IPS-18a (cell line): Measurements from ENCODE around the gene GLRX.
"Not testable (repeated sequence)": the region's sequence is repeated elsewhere in the genome, so short reads cannot be mapped to it uniquely, and the experiment has no call there.

Experiments used
- H3K27ac ChIP-seq: one replicate; pipeline ENCODE4 v1.5.1; 2013; ENCODE audit warnings: low read length
- H3K27me3 ChIP-seq: one replicate; pipeline ENCODE4 v1.6.1; 2013; ENCODE audit warnings: mild to moderate bottlenecking, low read length; ENCODE audit not compliant: control insufficient read depth, insufficient read depth
- H3K36me3 ChIP-seq: one replicate; pipeline ENCODE4 v1.6.1; 2013; ENCODE audit warnings: low read depth, low read length; ENCODE audit not compliant: control insufficient read depth
- H3K4me1 ChIP-seq: one replicate; pipeline ENCODE4 v1.6.1; 2013; ENCODE audit warnings: low read depth, low read length; ENCODE audit not compliant: control insufficient read depth
- H3K4me3 ChIP-seq: one replicate; pipeline ENCODE4 v1.5.1; 2013; ENCODE audit warnings: low read length
- H3K9ac ChIP-seq: one replicate; pipeline ENCODE4 v1.6.1; 2013; ENCODE audit warnings: mild to moderate bottlenecking, low read length, moderate library complexity
- H3K9me3 ChIP-seq: one replicate; pipeline ENCODE4 v1.6.1; 2013; ENCODE audit warnings: low read depth, low read length; ENCODE audit not compliant: control insufficient read depth

The GLRX gene

GRCh38 chr5:95823218-95823737 lies 752 bp upstream of the GLRX start:
- H3K9me3 ChIP-seq: no peaks in the 10 kb centered on the region
- H3K9ac ChIP-seq: no peak overlapping the region
- no peaks in the 10 kb centered on the region for H3K27me3 ChIP-seq
- H3K27ac ChIP-seq: no peak overlapping the region
- peak overlapping the region; percentile 86 for H3K4me3 ChIP-seq
- H3K36me3 ChIP-seq: no peaks in the 10 kb centered on the region
- peaks cover 27% of the 10 kb centered on the region for H3K4me1 ChIP-seq

GRCh38 chr5:95822043-95822541 lies 434 bp downstream of the GLRX start:
- H3K27me3 ChIP-seq: no peaks in the 10 kb centered on the region
- no peaks in the 10 kb centered on the region for H3K36me3 ChIP-seq
- peaks cover 33% of the 10 kb centered on the region for H3K4me1 ChIP-seq
- H3K9ac ChIP-seq: peak overlapping the region; percentile 64
- no peaks in the 10 kb centered on the region for H3K9me3 ChIP-seq
- H3K4me3 ChIP-seq: peak overlapping the region; percentile 86
- H3K27ac ChIP-seq: no peak overlapping the region

GRCh38 chr5:95821110-95822021 lies 1.2 kb downstream of the GLRX start:
- Histone ChIP-seq H3K9ac (peak overlapping the region; percentile 64), H3K36me3 (no peaks in the 10 kb centered on the region), H3K9me3 (no peaks in the 10 kb centered on the region), H3K27me3 (no peaks in the 10 kb centered on the region), H3K4me1 (peaks cover 33% of the 10 kb centered on the region), H3K4me3 (peak overlapping the region; percentile 86), H3K27ac (no peak overlapping the region)

- H3K4me3 ChIP-seq: no peak overlapping the region
- H3K27ac ChIP-seq: no peak overlapping the region
- H3K9ac ChIP-seq: no peak overlapping the region
- no peaks in the 10 kb centered on the region for H3K9me3 ChIP-seq
- H3K4me1 ChIP-seq: peaks cover 25% of the 10 kb centered on the region
- H3K27me3 ChIP-seq: no peaks in the 10 kb centered on the region
- H3K36me3 ChIP-seq: no peaks in the 10 kb centered on the region
These were observed 4.1 kb downstream of the GLRX start for GRCh38 chr5:95818181-95819147.

GRCh38 chr5:95817430-95817829 lies 5.1 kb downstream of the GLRX start:
- no peaks in the 10 kb centered on the region for H3K9me3 ChIP-seq
- H3K4me1 ChIP-seq: peaks cover 16% of the 10 kb centered on the region
- no peaks in the 10 kb centered on the region for H3K36me3 ChIP-seq
- no peak overlapping the region for H3K27ac ChIP-seq
- H3K4me3 ChIP-seq: no peak overlapping the region
- no peak overlapping the region for H3K9ac ChIP-seq
- H3K27me3 ChIP-seq: no peaks in the 10 kb centered on the region

GRCh38 chr5:95816776-95817175 lies 5.8 kb downstream of the GLRX start:
- no peak overlapping the region for H3K9ac ChIP-seq
- H3K36me3 ChIP-seq: no peaks in the 10 kb centered on the region
- H3K9me3 ChIP-seq: no peaks in the 10 kb centered on the region
- no peaks in the 10 kb centered on the region for H3K27me3 ChIP-seq
- no peak overlapping the region for H3K4me3 ChIP-seq
- peaks cover 15% of the 10 kb centered on the region for H3K4me1 ChIP-seq
- no peak overlapping the region for H3K27ac ChIP-seq

- Histone ChIP-seq H3K27ac (no peak overlapping the region), H3K9me3 (no peaks in the 10 kb centered on the region), H3K4me3 (no peak overlapping the region), H3K9ac (no peak overlapping the region), H3K4me1 (peaks cover 10% of the 10 kb centered on the region), H3K36me3 (no peaks in the 10 kb centered on the region), H3K27me3 (no peaks in the 10 kb centered on the region)
These were observed 6.2 kb downstream of the GLRX start for GRCh38 chr5:95816341-95816740.

- Histone ChIP-seq H3K27ac (no peak overlapping the region), H3K27me3 (no peaks in the 10 kb centered on the region), H3K4me3 (no peak overlapping the region), H3K9me3 (no peaks in the 10 kb centered on the region), H3K36me3 (no peaks in the 10 kb centered on the region), H3K9ac (no peak overlapping the region), H3K4me1 (peaks cover 16% of the 10 kb centered on the region)
These were observed 7.3 kb downstream of the GLRX start for GRCh38 chr5:95815155-95815729.

- H3K9me3 ChIP-seq, H3K9ac ChIP-seq, H3K4me3 ChIP-seq, H3K27me3 ChIP-seq, H3K36me3 ChIP-seq, H3K27ac ChIP-seq: not testable (repeated sequence)
- peaks cover 29% of the 10 kb centered on the region for H3K4me1 ChIP-seq
These were observed 9.5 kb downstream of the GLRX start for GRCh38 chr5:95813035-95813434.

GRCh38 chr5:95812074-95812471 lies 10.5 kb downstream of the GLRX start:
- Histone ChIP-seq H3K4me1 (peaks cover 23% of the 10 kb centered on the region), H3K27ac (no peak overlapping the region), H3K9ac (no peak overlapping the region)

More at GRCh38 chr5:95812074-95812471, 10.5 kb downstream of the GLRX start:
- Histone ChIP-seq H3K4me3 (no peak overlapping the region), H3K36me3 (no peaks in the 10 kb centered on the region), H3K27me3 (no peaks in the 10 kb centered on the region), H3K9me3 (no peaks in the 10 kb centered on the region)
